GM19463 (cell line): ENCODE data around the gene POLE2.
"Not testable (repeated sequence)": the region's sequence is repeated elsewhere in the genome, so short reads cannot be mapped to it uniquely, and the experiment has no call there.

Source experiments
- ATAC-seq: cut with Tn5 transposase; IDR thresholded peaks from one replicate; pipeline ENCODE4 v1.9.1; 2021; ENCODE audit warnings: mild to moderate bottlenecking, moderate library complexity; ENCODE audit not compliant: unreplicated experiment

Gene POLE2

GRCh38 chr14:49670475-49670874 is 17.5 kb downstream of the POLE2 start:
- no peak for ATAC-seq

GRCh38 chr14:49659526-49660455 is 28.2 kb downstream of the POLE2 start:
- no peak for ATAC-seq

- not testable (repeated sequence) for ATAC-seq
These were observed 30.5 kb downstream of the POLE2 start for GRCh38 chr14:49657500-49657899.

GRCh38 chr14:49654511-49654910 is 33.5 kb downstream of the POLE2 start:
- no peak for ATAC-seq

- ATAC-seq = no peak
These were observed 34.5 kb downstream of the POLE2 start for GRCh38 chr14:49653508-49653907.

- no peak for ATAC-seq
These were observed 45.9 kb downstream of the POLE2 start for GRCh38 chr14:49642163-49642562.

GRCh38 chr14:49641697-49642129 is 46.3 kb downstream of the POLE2 start:
- no peak for ATAC-seq

- ATAC-seq = no peak
These were observed 47.2 kb downstream of the POLE2 start for GRCh38 chr14:49640540-49641417.

- ATAC-seq = no peak
These were observed 50.4 kb downstream of the POLE2 start for GRCh38 chr14:49637534-49638078.

GRCh38 chr14:49636866-49637265 is 51.1 kb downstream of the POLE2 start:
- no peak for ATAC-seq

GRCh38 chr14:49634547-49635334 is 53.3 kb downstream of the POLE2 start, which contains the start of gene DNAAF2:
Gene DNAAF2 (minus strand): TSS chr14:49635244. CDS start chr14:49635149, 95 bp downstream.
- ATAC-seq = peak; percentile 26

- peak; percentile 78 for ATAC-seq
These were observed 54.1 kb downstream of the POLE2 start for GRCh38 chr14:49633640-49634546.

GRCh38 chr14:49623941-49624839 is 63.8 kb downstream of the POLE2 start:
- no peak for ATAC-seq

GRCh38 chr14:49623387-49623786 is 64.6 kb downstream of the POLE2 start:
- no peak for ATAC-seq

- ATAC-seq = no peak
These were observed 65.9 kb downstream of the POLE2 start for GRCh38 chr14:49622022-49622607.

GRCh38 chr14:49621114-49621881 is 66.7 kb downstream of the POLE2 start:
- ATAC-seq = peak; percentile 32
